Mucosa of stomach (tissue), 1 donor: Measurements from ENCODE around the gene ANKRD33B.

Experiments used
- H3K27me3 ChIP-seq: one replicate; pipeline ENCODE4 v1.7.0; 2013; ENCODE audit warnings: mild to moderate bottlenecking, low read length; ENCODE audit not compliant: control insufficient read depth, insufficient read depth
- H3K36me3 ChIP-seq: one replicate; pipeline ENCODE4 v1.7.0; 2013; ENCODE audit warnings: low read length; ENCODE audit not compliant: control insufficient read depth, insufficient read depth
- H3K4me1 ChIP-seq: one replicate; pipeline ENCODE4 v1.7.0; 2013; ENCODE audit warnings: mild to moderate bottlenecking, low read length; ENCODE audit not compliant: control insufficient read depth, insufficient read depth
- H3K4me3 ChIP-seq: one replicate; pipeline ENCODE4 v1.7.0; 2013; ENCODE audit warnings: low read length
- H3K9ac ChIP-seq: one replicate; pipeline ENCODE4 v1.7.0; 2013; ENCODE audit warnings: mild to moderate bottlenecking, low read length, moderate library complexity
- H3K9me3 ChIP-seq: one replicate; pipeline ENCODE4 v1.7.0; 2013; ENCODE audit warnings: mild to moderate bottlenecking, low read length, moderate library complexity; ENCODE audit not compliant: control insufficient read depth
- donor health status: Pancreatic carcinoma.

ANKRD33B gene

DNA sequence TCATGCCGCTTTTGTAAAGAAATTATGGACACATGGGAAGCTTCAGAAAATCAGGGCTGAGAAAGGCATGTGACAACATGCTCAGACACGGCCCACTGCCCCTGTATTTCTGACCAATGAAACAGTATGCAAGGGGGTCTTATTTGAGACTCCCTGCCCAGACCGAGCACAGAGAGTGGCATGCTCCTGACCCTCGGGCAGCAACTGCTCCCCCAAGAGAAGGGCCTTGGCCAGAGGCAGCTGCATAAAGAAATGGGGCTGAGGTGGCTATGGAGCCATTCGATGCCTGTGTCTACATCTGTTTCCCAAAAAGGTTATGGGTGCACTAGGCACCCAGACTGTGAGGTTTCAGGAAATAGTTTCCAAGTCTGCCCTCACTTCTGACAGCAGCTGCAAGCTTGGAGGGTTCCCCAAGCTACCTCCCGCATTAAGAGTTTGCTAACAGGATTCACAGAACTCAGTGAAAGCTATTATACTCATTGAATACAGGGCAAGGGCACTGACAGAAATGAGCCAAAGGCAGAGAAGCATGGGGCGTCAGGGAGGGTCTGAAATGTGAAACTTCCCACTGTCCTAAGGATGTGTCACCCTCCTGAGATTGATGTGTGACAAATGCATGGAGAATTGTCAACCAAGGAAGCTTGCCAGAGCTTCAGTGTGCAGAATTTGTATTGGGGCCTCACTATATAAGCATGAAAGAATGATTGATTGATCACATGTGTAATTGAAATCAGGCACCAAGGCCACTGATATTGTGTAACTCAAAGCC, 102.8 kb downstream of the ANKRD33B start:
- Histone ChIP-seq H3K27me3 (no peaks in the 10 kb centered on the region), H3K9ac (no peak overlapping the region), H3K4me3 (no peak overlapping the region), H3K36me3 (no peaks in the 10 kb centered on the region), H3K4me1 (peaks cover 5% of the 10 kb centered on the region), H3K9me3 (no peaks in the 10 kb centered on the region)

- no peaks in the 10 kb centered on the region for H3K36me3 ChIP-seq
- no peaks in the 10 kb centered on the region for H3K27me3 ChIP-seq
- peaks cover 5% of the 10 kb centered on the region for H3K4me1 ChIP-seq
- no peak overlapping the region for H3K4me3 ChIP-seq
- H3K9ac ChIP-seq: no peak overlapping the region
- H3K9me3 ChIP-seq: no peaks in the 10 kb centered on the region
Measured at GRCh38 chr5:10667431-10668057, 103.7 kb downstream of the ANKRD33B start.

DNA sequence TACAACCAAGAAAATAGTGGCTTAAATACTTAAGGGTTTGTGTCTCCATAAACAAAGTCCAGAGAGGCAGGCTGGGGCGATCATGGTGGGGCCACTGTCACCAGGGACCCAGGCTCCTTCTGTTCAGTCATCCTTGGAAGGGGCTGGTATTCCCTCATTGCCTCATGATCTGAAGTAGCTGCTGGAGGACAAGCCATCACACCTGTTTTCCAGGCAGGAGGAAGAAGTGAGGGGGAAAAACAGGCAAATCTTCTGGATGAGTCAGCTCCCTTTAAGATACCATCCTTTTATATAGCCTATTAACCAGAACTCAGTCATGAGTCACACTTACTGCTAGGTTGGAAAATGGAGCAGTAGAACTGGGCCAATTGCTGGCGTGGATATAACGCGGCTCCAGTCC, 104.8 kb downstream of the ANKRD33B start:
- H3K4me3 ChIP-seq: no peak overlapping the region
- no peaks in the 10 kb centered on the region for H3K9me3 ChIP-seq
- H3K36me3 ChIP-seq: no peaks in the 10 kb centered on the region
- peaks cover under 1% of the 10 kb centered on the region for H3K4me1 ChIP-seq
- H3K27me3 ChIP-seq: no peaks in the 10 kb centered on the region
- no peak overlapping the region for H3K9ac ChIP-seq

GRCh38 chr5:10669983-10670382, 106.1 kb downstream of the ANKRD33B start:
- H3K4me1 ChIP-seq: no peaks in the 10 kb centered on the region
- no peaks in the 10 kb centered on the region for H3K36me3 ChIP-seq
- H3K27me3 ChIP-seq: no peaks in the 10 kb centered on the region
- no peaks in the 10 kb centered on the region for H3K9me3 ChIP-seq
- no peak overlapping the region for H3K9ac ChIP-seq
- no peak overlapping the region for H3K4me3 ChIP-seq

DNA sequence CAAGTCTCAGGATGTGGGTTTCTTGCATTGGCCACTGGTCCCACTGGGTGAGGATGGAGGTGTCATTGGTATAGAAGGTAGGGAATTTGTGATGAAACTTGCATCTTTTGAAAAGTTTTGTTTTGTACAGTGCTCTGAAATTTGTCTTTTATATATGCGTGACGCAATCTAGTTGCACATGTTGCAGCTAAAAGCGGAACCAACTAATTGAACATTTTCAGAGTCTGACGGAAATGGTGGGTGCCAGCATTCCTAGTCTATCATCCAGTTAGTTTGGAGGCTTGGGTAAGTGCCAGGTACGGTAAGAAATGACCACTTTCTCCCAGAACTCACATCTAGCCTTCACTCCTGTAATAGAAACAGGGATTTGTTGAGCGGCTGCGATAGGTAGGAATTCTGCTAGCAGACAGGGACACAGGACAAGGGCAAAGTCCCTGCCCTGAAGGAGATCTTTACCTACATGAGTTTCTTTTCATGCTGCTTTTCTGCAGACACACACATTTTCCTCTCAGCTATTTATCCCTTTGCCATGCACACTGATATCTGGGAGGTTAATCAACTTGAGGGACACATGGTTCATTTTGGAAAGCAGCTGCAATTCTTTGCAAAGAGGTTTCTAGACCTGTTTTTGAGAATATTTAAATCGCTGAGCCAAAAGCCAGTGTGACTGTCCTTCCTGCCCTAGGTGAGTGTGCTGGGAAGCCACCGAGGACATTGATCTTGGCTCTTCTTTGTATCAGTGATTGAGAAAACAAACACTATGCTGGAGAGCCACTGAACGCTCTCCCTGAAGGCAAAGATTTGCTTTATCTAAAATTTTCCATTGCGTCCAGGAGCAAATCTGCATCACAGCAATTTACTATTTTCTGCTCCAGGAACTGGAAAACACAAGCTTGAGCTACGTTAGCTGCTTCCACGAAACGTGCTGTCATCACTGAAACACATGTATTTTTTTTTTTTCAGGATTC, 107.5 kb downstream of the ANKRD33B start:
- Histone ChIP-seq H3K36me3 (no peaks in the 10 kb centered on the region), H3K4me1 (no peaks in the 10 kb centered on the region), H3K27me3 (no peaks in the 10 kb centered on the region), H3K4me3 (no peak overlapping the region), H3K9ac (no peak overlapping the region), H3K9me3 (no peaks in the 10 kb centered on the region)

- Histone ChIP-seq H3K27me3 (no peaks in the 10 kb centered on the region), H3K4me1 (no peaks in the 10 kb centered on the region), H3K4me3 (no peak overlapping the region), H3K36me3 (no peaks in the 10 kb centered on the region), H3K9me3 (no peaks in the 10 kb centered on the region), H3K9ac (no peak overlapping the region)
Measured at GRCh38 chr5:10672146-10673016, 108.5 kb downstream of the ANKRD33B start.

- H3K9me3 ChIP-seq: no peaks in the 10 kb centered on the region
- no peak overlapping the region for H3K4me3 ChIP-seq
- H3K36me3 ChIP-seq: no peaks in the 10 kb centered on the region
- no peaks in the 10 kb centered on the region for H3K27me3 ChIP-seq
- H3K9ac ChIP-seq: no peak overlapping the region
- H3K4me1 ChIP-seq: no peaks in the 10 kb centered on the region
Measured at GRCh38 chr5:10673017-10673389, 109.1 kb downstream of the ANKRD33B start.

- Histone ChIP-seq H3K27me3 (no peaks in the 10 kb centered on the region), H3K9ac (no peak overlapping the region), H3K9me3 (no peaks in the 10 kb centered on the region), H3K36me3 (no peaks in the 10 kb centered on the region), H3K4me1 (no peaks in the 10 kb centered on the region), H3K4me3 (no peak overlapping the region)
Measured at GRCh38 chr5:10673407-10673806, 109.5 kb downstream of the ANKRD33B start.

DNA sequence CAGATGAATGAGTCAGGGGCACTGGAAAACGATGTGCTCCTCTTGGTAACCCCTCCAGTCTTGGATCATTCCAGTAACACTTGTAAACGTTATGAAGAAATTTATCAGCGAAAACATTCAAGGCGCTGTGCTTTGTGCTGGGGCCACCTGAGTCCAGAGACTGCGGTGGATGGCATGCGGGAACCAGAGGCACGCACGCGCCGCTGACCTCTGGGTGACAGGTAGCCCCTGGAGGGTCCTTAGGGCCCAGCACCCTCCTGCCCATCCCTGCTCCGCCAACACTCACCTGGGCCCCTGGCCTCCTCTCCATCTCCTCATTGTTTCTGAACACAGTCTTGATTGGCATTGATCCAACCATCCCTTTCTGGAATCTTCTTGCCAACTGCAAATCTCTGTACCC, 110.2 kb downstream of the ANKRD33B start:
- H3K4me1 ChIP-seq: no peaks in the 10 kb centered on the region
- no peak overlapping the region for H3K9ac ChIP-seq
- no peaks in the 10 kb centered on the region for H3K36me3 ChIP-seq
- no peaks in the 10 kb centered on the region for H3K9me3 ChIP-seq
- H3K4me3 ChIP-seq: no peak overlapping the region
- no peaks in the 10 kb centered on the region for H3K27me3 ChIP-seq

DNA sequence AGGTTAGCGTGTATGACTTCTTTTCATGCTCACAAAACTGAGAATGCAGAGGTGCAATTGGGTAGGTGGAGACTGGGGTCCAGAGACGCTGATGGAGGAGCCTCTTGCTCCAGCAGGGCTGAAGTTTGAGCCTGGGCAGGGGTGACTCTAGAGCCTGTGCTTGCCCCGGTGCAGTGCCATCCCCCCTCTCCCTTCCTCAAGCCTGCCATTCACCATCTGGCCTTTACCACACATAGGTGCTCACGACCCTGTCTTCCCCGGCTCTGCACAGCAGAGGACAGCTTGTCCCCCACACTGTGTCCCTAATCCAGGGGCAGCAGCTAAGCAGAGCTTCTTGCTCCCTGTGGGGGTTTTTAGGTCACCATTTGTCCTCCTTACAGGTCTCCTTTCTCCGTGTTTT, 110.7 kb downstream of the ANKRD33B start:
- Histone ChIP-seq H3K4me3 (no peak overlapping the region), H3K36me3 (no peaks in the 10 kb centered on the region), H3K4me1 (no peaks in the 10 kb centered on the region), H3K9me3 (no peaks in the 10 kb centered on the region), H3K9ac (no peak overlapping the region), H3K27me3 (no peaks in the 10 kb centered on the region)

GRCh38 chr5:10675177-10675700, 111.4 kb downstream of the ANKRD33B start:
- Histone ChIP-seq H3K4me3 (no peak overlapping the region), H3K27me3 (no peaks in the 10 kb centered on the region), H3K9ac (no peak overlapping the region), H3K36me3 (no peaks in the 10 kb centered on the region), H3K9me3 (no peaks in the 10 kb centered on the region), H3K4me1 (no peaks in the 10 kb centered on the region)
